ENCODE results near the gene PRH2. TPM values are rescaled to one million over a fixed set of nuclear protein-coding genes. Genes with fewer than 3 reads are reported as not detected.

The PRH2 gene
- total RNA-seq, 1 experiment from 2014 or later = not detected

- Histone ChIP-seq H3K36me3 (ENCODE audit: insufficient read depth, low read length) (no peaks in the 10 kb centered on the region), H3K27ac (ENCODE audit: low read length) (no peak overlapping the region), H3K9ac (ENCODE audit: low read length) (no peak overlapping the region), H2AFZ (ENCODE audit: low read length) (no peak overlapping the region), H3K9me3 (ENCODE audit: low read length) (no peaks in the 10 kb centered on the region), H3K4me1 (ENCODE audit: low read length) (peaks cover 16% of the 10 kb centered on the region), H3K4me3 (ENCODE audit: low read length) (no peak overlapping the region), H3K79me2 (ENCODE audit: low read length) (peaks cover 11% of the 10 kb centered on the region), H4K20me1 (ENCODE audit: insufficient read depth, low read depth, low read length) (no peaks in the 10 kb centered on the region), H3K4me2 (ENCODE audit: low read depth, low read length, poor library complexity, severe bottlenecking) (no peak overlapping the region), H3K9me2 (replicated peaks; ENCODE audit: insufficient read depth, low read length) (no peaks in the 10 kb centered on the region), H3K27me3 (ENCODE audit: low read length) (no peaks in the 10 kb centered on the region)
- no peak for DNase-seq
Measured at GRCh38 chr12:10941369-10941768, 12.3 kb downstream of the PRH2 start.

DNA sequence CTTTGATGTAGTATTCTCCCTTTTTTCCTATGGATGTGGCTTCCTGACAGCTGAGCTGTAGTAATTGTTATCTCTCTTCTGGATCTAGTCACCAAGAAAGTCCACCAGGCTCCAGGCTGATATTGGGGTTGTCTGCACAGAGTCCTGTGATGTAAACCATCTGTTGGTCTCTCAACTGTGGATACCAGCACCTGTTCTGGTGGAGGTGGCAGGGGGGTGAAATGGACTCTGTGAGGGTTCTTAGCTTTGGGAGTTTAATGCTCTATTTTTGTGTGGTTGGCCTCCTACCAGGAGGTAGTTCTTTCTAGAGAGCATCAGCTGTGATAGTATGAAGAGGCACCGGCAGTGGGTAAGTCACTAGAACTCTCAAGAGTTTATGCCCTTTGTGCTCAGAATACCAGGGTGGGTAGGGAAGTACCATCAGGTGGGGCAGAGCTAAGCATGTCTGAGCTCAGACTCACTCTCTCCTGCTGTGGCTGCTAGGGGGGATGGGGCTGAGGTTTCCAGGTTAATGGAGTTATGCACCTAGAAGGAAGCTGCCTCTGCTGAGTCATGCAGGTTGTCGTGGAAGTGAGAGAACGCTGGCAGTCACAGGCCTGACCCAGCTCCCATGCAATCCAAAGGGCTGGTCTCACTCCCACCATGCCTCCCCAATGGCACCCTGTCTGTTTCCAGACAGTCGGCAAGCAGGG lies 13.0 kb downstream of the PRH2 start:
- no peak overlapping the region for H3K4me2 ChIP-seq (ENCODE audit: low read depth, low read length, poor library complexity, severe bottlenecking)

GRCh38 chr12:10943167-10943566 lies 14.1 kb downstream of the PRH2 start:
- Histone ChIP-seq H3K4me3 (ENCODE audit: low read length) (no peak overlapping the region), H3K27me3 (ENCODE audit: low read length) (no peaks in the 10 kb centered on the region), H3K4me2 (ENCODE audit: low read depth, low read length, poor library complexity, severe bottlenecking) (no peak overlapping the region), H3K79me2 (ENCODE audit: low read length) (peaks cover 11% of the 10 kb centered on the region), H3K9me2 (replicated peaks; ENCODE audit: insufficient read depth, low read length) (no peaks in the 10 kb centered on the region), H2AFZ (ENCODE audit: low read length) (no peak overlapping the region), H3K9ac (ENCODE audit: low read length) (no peak overlapping the region), H3K27ac (ENCODE audit: low read length) (no peak overlapping the region), H3K4me1 (ENCODE audit: low read length) (no peaks in the 10 kb centered on the region; the same call in 1 of the 2 replicates), H3K36me3 (ENCODE audit: insufficient read depth, low read length) (no peaks in the 10 kb centered on the region), H3K9me3 (ENCODE audit: low read length) (no peaks in the 10 kb centered on the region), H4K20me1 (ENCODE audit: insufficient read depth, low read depth, low read length) (no peaks in the 10 kb centered on the region)
- no peak for DNase-seq

More for the DNA sequence above, 13.0 kb downstream of the PRH2 start:
- Histone ChIP-seq H2AFZ (ENCODE audit: low read length) (no peak overlapping the region), H3K9me3 (ENCODE audit: low read length) (no peaks in the 10 kb centered on the region), H4K20me1 (ENCODE audit: insufficient read depth, low read depth, low read length) (no peaks in the 10 kb centered on the region), H3K4me1 (ENCODE audit: low read length) (peaks cover 9% of the 10 kb centered on the region), H3K79me2 (ENCODE audit: low read length) (peaks cover 11% of the 10 kb centered on the region), H3K27me3 (ENCODE audit: low read length) (no peaks in the 10 kb centered on the region), H3K9me2 (replicated peaks; ENCODE audit: insufficient read depth, low read length) (no peaks in the 10 kb centered on the region), H3K36me3 (ENCODE audit: insufficient read depth, low read length) (no peaks in the 10 kb centered on the region), H3K9ac (ENCODE audit: low read length) (no peak overlapping the region), H3K4me3 (ENCODE audit: low read length) (no peak overlapping the region), H3K27ac (ENCODE audit: low read length) (no peak overlapping the region)
- no peak for DNase-seq

DNA sequence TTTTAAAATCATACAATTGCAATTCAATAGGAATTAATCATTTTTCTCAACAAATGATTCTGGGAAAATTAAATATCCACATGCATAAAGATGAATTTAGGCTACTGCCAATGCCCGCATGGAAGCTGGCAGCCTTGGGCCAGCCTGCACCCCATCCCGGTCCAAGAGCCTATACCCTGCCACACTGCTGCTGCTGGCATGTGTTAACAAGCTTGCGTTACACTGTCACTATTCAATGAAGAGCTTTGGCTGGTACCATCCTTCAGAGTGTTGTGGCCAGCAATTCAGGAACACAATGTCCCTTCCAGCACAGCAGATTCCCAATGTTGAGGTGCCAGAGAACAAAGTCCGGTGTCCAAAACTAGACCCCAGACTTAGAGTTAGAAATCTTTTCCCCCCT lies 23.6 kb downstream of the PRH2 start:
- H3K36me3 ChIP-seq (ENCODE audit: insufficient read depth, low read length) = peaks cover 11% of the 10 kb centered on the region; the same call in 1 of the 2 replicates
- H3K79me2 ChIP-seq (ENCODE audit: low read length) = peaks cover 63% of the 10 kb centered on the region
- H3K27me3 ChIP-seq (ENCODE audit: low read length) = no peaks in the 10 kb centered on the region
- no peak overlapping the region for H3K27ac ChIP-seq (ENCODE audit: low read length)
- DNase-seq = no peak
- no peak overlapping the region for H3K4me3 ChIP-seq (ENCODE audit: low read length)
- H2AFZ ChIP-seq (ENCODE audit: low read length) = no peak overlapping the region
- peaks cover 18% of the 10 kb centered on the region for H3K9me3 ChIP-seq (ENCODE audit: low read length)
- no peak overlapping the region for H3K9ac ChIP-seq (ENCODE audit: low read length)
- H3K4me2 ChIP-seq (ENCODE audit: low read depth, low read length, poor library complexity, severe bottlenecking) = no peak overlapping the region
- no peaks in the 10 kb centered on the region for H3K4me1 ChIP-seq (ENCODE audit: low read length)
- no peaks in the 10 kb centered on the region for H4K20me1 ChIP-seq (ENCODE audit: insufficient read depth, low read depth, low read length)
- H3K9me2 ChIP-seq (replicated peaks; ENCODE audit: insufficient read depth, low read length) = no peaks in the 10 kb centered on the region

DNA sequence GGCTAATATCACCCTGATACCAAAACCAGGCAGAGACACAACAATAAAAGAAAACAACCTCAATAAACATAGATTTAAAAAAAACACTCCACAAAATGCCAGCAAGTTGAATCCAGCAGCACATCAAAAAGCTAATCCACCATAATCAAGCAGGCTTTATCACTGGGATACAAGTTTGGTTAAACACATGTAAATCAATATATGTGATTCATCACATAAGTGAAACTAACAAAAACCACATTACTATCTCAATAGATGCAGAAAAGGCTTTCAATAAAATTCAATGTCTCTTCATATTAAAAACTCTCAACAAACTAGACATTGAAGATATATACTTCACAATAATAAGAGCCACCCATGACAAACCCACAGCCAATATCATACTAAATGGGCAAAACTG lies 27.0 kb downstream of the PRH2 start:
- H3K27ac ChIP-seq (ENCODE audit: low read length) = no peak overlapping the region
- DNase-seq = no peak
- H4K20me1 ChIP-seq (ENCODE audit: insufficient read depth, low read depth, low read length) = no peaks in the 10 kb centered on the region
- H3K27me3 ChIP-seq (ENCODE audit: low read length) = no peaks in the 10 kb centered on the region
- peaks cover 62% of the 10 kb centered on the region for H3K79me2 ChIP-seq (ENCODE audit: low read length)
- H3K4me2 ChIP-seq (ENCODE audit: low read depth, low read length, poor library complexity, severe bottlenecking) = no peak overlapping the region
- no peak overlapping the region for H3K4me3 ChIP-seq (ENCODE audit: low read length)
- peaks cover 7% of the 10 kb centered on the region; the same call in 1 of the 2 replicates for H3K36me3 ChIP-seq (ENCODE audit: insufficient read depth, low read length)
- H3K4me1 ChIP-seq (ENCODE audit: low read length) = peaks cover 5% of the 10 kb centered on the region
- H3K9me3 ChIP-seq (ENCODE audit: low read length) = peaks cover 15% of the 10 kb centered on the region
- H3K9ac ChIP-seq (ENCODE audit: low read length) = no peak overlapping the region
- H3K9me2 ChIP-seq (replicated peaks; ENCODE audit: insufficient read depth, low read length) = no peaks in the 10 kb centered on the region
- no peak overlapping the region for H2AFZ ChIP-seq (ENCODE audit: low read length)

DNA sequence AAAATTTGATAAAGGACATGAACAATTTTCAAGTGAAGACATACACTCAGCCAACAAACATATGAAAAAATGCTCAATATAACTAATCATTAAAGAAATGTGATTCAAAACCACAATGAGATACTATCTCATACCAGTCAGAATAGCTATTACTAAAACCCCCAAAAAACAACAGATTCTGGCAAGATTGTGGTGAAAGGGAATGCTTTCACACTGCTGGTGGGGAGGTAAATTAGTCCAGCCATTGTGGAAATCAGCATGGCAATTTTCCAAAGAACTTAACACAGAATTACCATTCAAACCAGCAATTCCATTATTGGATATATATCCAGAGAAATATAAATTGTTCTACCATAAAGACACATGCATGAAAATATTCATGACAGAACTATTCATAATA lies 28.7 kb downstream of the PRH2 start:
- no peak overlapping the region for H3K4me3 ChIP-seq (ENCODE audit: low read length)
- peaks cover 3% of the 10 kb centered on the region; the same call in 1 of the 2 replicates for H3K36me3 ChIP-seq (ENCODE audit: insufficient read depth, low read length)
- H2AFZ ChIP-seq (ENCODE audit: low read length) = no peak overlapping the region
- H3K9ac ChIP-seq (ENCODE audit: low read length) = no peak overlapping the region
- no peaks in the 10 kb centered on the region for H4K20me1 ChIP-seq (ENCODE audit: insufficient read depth, low read depth, low read length)
- no peak overlapping the region for H3K4me2 ChIP-seq (ENCODE audit: low read depth, low read length, poor library complexity, severe bottlenecking)
- H3K27me3 ChIP-seq (ENCODE audit: low read length) = no peaks in the 10 kb centered on the region
- no peaks in the 10 kb centered on the region for H3K9me2 ChIP-seq (replicated peaks; ENCODE audit: insufficient read depth, low read length)
- DNase-seq = no peak
- peaks cover 7% of the 10 kb centered on the region for H3K4me1 ChIP-seq (ENCODE audit: low read length)
- peaks cover 51% of the 10 kb centered on the region for H3K79me2 ChIP-seq (ENCODE audit: low read length)
- H3K9me3 ChIP-seq (ENCODE audit: low read length) = peaks cover 8% of the 10 kb centered on the region
- H3K27ac ChIP-seq (ENCODE audit: low read length) = no peak overlapping the region

GRCh38 chr12:10959804-10960203 lies 30.8 kb downstream of the PRH2 start:
- H4K20me1 ChIP-seq (ENCODE audit: insufficient read depth, low read depth, low read length) = no peaks in the 10 kb centered on the region
- no peaks in the 10 kb centered on the region for H3K27me3 ChIP-seq (ENCODE audit: low read length)
- H3K4me3 ChIP-seq (ENCODE audit: low read length) = no peak overlapping the region
- peaks cover 7% of the 10 kb centered on the region for H3K4me1 ChIP-seq (ENCODE audit: low read length)
- peaks cover 3% of the 10 kb centered on the region for H3K9me3 ChIP-seq (ENCODE audit: low read length)
- H3K79me2 ChIP-seq (ENCODE audit: low read length) = peaks cover 30% of the 10 kb centered on the region
- no peaks in the 10 kb centered on the region for H3K9me2 ChIP-seq (replicated peaks; ENCODE audit: insufficient read depth, low read length)
- no peak overlapping the region for H3K9ac ChIP-seq (ENCODE audit: low read length)
- no peak overlapping the region for H3K4me2 ChIP-seq (ENCODE audit: low read depth, low read length, poor library complexity, severe bottlenecking)
- no peak overlapping the region for H3K27ac ChIP-seq (ENCODE audit: low read length)
- no peak for DNase-seq
- H3K36me3 ChIP-seq (ENCODE audit: insufficient read depth, low read length) = no peaks in the 10 kb centered on the region
- no peak overlapping the region for H2AFZ ChIP-seq (ENCODE audit: low read length)

GRCh38 chr12:10960211-10960610 lies 31.2 kb downstream of the PRH2 start:
- DNase-seq = no peak
- no peaks in the 10 kb centered on the region for H3K9me2 ChIP-seq (replicated peaks; ENCODE audit: insufficient read depth, low read length)

More at GRCh38 chr12:10960211-10960610, 31.2 kb downstream of the PRH2 start:
- Histone ChIP-seq H3K4me2 (ENCODE audit: low read depth, low read length, poor library complexity, severe bottlenecking) (no peak overlapping the region), H2AFZ (ENCODE audit: low read length) (no peak overlapping the region), H3K9ac (ENCODE audit: low read length) (no peak overlapping the region), H3K27me3 (ENCODE audit: low read length) (no peaks in the 10 kb centered on the region), H3K27ac (ENCODE audit: low read length) (no peak overlapping the region), H3K36me3 (ENCODE audit: insufficient read depth, low read length) (no peaks in the 10 kb centered on the region), H3K4me1 (ENCODE audit: low read length) (peaks cover 7% of the 10 kb centered on the region), H3K79me2 (ENCODE audit: low read length) (peaks cover 27% of the 10 kb centered on the region), H4K20me1 (ENCODE audit: insufficient read depth, low read depth, low read length) (no peaks in the 10 kb centered on the region), H3K4me3 (ENCODE audit: low read length) (no peak overlapping the region), H3K9me3 (ENCODE audit: low read length) (peaks cover 2% of the 10 kb centered on the region; the same call in 1 of the 2 replicates)
